H4 (cell line): ENCODE measurements around the gene TAS2R60. TPM values are rescaled to one million over a fixed set of nuclear protein-coding genes. Genes with fewer than 3 reads are reported as not detected.
"Not testable (repeated sequence)": the region's sequence is repeated elsewhere in the genome, so short reads cannot be mapped to it uniquely, and the experiment has no call there.

Source experiments
- DNase-seq: peaks from one replicate; pipeline ENCODE4 v3.0.0-alpha.2; 2015; ENCODE audit warnings: low spot score
- total RNA-seq: library from RNA; depleted of rRNA; stranded (reverse); fragments of >200 nt; shearing (Covaris generic); gene quantifications from 2 replicates; pipeline ENCODE4 v1.2.3, GENCODE V29; 2014

Gene TAS2R60
- total RNA-seq, 1 experiment from 2014 or later: not detected

- no peak for DNase-seq
These were observed 32.7 kb upstream of the TAS2R60 start for GRCh38 chr7:143410521-143411004.

GRCh38 chr7:143411976-143412708, 31.1 kb upstream of the TAS2R60 start:
- no peak for DNase-seq

- no peak for DNase-seq
These were observed 30.1 kb upstream of the TAS2R60 start for GRCh38 chr7:143413123-143413522.

DNA sequence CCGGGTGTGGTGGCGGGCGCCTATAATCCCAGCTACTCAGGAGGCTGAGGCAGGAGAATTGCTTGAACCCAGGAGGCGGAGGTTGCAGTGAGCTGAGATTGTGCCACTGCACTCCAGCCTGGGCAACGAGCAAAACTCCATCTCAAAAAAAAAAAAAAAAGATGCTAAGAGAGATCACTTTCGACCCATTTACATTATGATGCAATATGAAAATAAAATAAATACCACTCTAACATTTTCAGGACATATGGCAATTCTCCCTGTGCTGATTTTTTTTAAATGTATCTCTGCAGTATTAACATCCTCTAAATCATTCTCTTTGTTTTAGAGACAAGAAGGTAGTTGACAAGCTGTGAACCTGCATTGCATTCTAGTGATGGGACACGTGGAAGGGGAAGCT, 28.0 kb upstream of the TAS2R60 start:
- DNase-seq: not testable (repeated sequence)

DNA sequence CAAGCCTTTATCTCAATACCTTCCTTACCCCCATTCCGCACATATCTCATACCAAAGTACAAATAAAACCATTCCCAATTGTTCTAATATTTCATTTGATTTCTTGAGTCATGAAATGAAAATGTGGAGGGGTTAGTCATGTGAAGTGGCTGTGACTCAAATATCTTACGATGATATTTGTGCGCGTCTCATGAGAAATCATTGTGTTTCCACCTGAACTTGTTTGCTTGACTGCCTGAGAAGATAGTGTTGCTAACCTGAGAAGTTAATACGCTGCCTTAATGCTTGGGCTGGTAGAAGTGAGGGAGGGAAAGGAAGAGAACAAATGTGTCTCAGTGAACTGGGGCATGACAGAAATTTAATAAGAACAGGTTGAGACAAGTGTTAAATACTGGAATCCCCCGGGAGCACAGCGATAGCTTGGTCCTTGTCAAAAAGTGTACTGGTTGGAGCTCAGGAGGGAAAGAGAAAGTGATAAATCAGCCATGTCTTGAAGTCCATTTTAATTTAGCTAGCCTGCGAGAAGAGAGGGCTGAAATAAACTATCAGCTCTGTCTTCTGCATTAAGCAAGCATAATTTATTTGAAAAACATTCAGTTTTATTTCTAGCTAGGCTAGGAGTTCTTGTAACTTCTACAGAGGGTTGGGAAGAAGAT, 27.4 kb upstream of the TAS2R60 start:
- DNase-seq: no peak

DNA sequence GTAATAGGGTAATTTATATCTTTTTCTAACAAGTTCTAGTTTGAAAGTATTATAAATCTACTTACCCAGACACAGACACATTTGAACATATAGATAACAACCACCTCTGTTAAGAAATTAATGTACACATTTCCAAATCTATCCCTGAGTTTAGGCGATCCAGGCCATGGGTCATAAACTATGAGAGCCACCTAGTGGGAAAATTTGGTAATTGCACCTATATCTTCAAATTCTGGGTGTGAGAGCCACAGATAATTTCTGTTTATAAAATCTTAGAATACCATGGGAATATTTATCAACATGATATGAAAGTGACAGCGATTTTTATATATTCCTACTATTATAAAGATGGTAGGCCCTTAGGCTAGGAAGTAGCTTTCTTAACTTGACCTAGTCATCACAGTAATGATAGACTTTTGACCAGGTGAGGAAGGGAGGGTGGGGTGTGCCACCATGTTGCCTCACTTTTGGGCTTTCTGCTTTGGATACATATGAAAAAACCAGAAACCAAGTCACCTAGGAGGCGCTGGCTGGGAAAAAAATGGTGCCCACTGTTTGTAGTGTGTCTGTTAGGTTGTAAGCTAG, 26.6 kb upstream of the TAS2R60 start:
- DNase-seq: no peak

- DNase-seq: no peak
These were observed 25.4 kb upstream of the TAS2R60 start for GRCh38 chr7:143417734-143418383.

GRCh38 chr7:143418681-143419458, 24.4 kb upstream of the TAS2R60 start:
- no peak for DNase-seq

DNA sequence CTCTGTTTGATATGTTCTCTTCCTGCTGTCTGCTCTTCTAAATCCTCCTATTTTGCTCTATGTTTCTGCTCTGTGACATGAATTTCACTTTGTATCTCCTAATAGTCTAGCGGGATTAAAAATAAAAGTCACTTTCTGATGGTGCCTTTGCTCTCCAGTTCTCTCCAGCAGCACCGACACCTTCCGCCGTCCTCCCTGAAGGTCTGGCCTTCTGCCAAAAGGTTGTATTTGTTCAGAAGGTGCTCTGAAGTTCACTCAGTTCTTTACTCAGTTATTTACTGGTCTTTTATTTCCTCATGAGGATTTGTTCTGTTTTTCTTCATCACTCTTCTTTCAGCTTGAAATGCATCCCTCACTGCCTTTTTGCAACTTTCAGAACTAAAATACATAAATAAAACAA, 23.4 kb upstream of the TAS2R60 start:
- DNase-seq: no peak

DNA sequence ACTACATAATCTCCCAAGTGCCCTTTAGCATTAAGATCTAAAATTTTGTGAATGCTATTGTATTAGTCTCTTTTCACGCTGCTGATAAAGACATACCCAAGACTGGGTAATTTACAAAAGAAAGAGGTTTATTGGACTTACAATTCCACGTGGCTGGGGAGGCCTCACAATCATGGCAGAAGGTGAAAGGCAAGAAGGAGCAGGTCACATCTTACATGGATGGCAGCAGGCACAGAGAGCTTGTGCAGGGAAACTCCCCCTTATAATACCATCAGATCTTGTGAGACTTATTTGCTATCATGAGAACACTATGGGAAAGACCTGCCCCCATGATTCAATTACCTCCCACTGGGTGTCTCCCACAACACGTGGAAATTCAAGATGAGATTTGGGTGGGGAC, 22.6 kb upstream of the TAS2R60 start:
- DNase-seq: not testable (repeated sequence)

GRCh38 chr7:143422033-143422432, 21.2 kb upstream of the TAS2R60 start:
- no peak for DNase-seq

DNA sequence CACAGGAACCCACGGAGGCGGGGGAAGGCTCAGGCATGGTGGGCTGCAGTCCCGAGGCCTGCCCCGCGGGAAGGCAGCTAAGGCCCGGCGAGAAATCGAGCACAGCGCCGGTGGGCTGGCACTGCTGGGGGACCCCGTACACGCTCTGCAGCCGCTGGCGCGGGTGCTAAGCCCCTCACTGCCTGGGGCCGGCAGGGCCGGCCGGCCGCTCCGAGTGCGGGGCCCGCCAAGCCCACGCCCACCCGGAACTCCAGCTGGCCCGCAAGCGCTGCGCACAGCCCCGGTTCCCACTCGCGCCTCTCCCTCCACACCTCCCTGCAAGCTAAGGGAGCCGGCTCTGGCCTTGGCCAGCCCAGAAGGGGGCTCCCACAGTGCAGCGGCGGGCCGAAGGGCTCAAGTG, 18.8 kb upstream of the TAS2R60 start:
- DNase-seq: not testable (repeated sequence)

DNA sequence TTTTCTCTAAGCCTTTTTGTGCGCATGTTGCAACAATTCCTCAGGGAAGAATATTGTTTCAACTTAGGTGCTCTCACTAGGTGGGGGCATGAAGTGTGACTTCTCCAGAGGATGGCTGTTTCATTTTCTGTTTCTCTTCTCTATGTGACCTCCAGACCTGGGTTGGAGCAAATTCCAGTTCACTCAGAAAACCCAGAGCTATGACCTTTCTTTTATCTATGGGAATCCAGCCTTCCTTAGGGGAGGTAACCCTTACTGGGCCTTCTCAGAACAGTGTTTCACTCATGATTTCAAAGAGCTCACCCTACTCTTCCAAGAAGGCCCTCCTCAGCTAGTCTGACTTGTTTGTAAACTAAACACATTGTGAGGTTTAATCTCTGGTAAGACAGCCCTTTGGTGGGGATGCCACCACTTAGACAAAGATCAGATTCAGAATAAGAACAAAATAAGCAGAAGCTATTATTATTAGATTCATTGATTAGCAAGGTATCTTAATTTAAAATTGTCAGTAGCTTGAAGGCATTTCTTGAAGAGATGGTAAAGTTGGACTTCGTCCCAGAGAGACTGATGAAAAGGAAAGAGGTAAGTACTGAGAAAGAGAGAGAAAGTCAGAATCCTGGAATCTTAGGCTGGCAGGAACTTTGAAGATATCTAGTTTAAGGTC, 16.6 kb upstream of the TAS2R60 start:
- DNase-seq: no peak

DNA sequence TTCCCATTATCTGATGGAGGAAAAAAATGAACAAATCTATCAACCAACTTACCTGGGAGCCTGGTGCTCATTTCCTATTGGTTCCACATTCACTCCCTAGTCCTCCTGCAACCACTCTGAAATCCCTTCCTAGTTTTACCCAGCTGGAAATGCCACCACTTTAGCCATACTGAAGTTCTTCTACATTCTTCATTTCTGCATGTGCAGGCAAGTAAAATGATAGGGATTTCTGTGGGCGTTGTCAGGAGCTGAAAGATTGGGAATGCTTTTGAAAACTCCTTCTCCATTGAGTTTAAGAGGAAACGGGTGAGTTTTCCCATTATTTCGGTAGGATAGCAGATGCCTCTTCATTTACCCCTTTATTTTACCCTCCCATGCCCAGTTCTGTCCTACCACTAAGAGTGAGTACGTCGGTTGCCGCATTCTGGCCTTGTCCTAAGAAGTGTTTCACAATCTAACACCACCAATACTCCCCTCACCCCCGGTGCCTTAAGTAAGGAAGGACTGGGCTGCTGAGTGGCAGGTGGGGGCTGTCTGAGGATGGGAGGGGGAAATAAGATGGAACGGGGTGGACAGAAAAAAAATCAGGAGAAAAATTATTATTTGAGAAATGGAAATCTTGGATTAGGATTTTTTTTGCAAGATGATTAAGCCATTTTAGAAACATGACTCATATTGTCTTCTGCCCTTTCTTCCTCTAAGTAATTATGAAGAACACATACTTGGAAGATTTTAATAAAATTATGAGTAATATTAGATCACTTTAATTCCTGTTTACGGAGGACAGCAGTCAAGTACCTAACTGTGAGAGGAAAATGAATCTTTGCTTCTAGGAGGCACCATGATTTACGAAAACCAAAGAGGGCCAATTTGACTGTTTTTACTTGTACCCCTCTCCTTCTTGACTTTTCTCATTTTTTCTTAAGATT, 13.2 kb upstream of the TAS2R60 start:
- no peak for DNase-seq

- no peak for DNase-seq
These were observed 12.1 kb upstream of the TAS2R60 start for GRCh38 chr7:143431109-143431508.

DNA sequence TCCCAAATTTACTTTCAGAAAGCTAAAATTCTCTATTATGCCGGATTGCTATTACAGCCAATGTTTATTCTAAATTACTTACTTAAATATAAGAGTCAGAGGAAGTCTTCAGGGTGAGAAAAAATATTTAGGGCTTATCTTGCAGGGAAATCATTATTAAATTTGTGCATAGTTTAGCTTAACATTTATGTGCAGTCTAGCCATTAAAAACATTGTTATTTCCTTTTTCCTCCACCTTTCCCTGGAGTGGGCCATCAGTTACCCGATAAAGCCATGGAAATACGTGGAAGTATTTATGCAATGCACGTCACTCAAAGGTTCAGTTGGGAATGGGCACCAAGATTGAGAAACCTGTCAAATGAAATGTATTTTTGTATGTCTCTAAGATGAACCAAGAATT, 9.5 kb upstream of the TAS2R60 start:
- no peak for DNase-seq

- peak; percentile 35 for DNase-seq
These were observed 8.6 kb upstream of the TAS2R60 start for GRCh38 chr7:143434660-143435059.

DNA sequence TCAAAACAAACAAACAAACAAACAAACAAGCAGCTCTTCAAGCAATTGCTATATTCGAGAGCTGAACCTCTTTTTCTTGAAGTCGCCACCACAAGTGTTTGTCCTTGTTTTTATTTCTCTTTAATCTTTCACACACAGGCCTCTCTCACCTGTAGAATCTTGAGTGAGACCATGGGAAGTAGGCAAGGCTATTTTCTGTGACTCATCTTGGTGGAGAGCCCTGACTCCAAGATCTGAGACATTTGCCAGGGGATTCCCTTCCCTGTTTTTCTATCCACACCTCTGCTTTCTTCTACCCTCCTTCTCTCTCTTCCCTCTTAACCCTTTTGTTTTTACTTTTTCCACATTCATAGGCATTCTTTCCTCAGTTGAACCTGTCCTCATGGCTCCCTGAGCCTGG, 8.0 kb upstream of the TAS2R60 start:
- DNase-seq: no peak

- DNase-seq: no peak
These were observed 6.8 kb upstream of the TAS2R60 start for GRCh38 chr7:143436325-143436946.

DNA sequence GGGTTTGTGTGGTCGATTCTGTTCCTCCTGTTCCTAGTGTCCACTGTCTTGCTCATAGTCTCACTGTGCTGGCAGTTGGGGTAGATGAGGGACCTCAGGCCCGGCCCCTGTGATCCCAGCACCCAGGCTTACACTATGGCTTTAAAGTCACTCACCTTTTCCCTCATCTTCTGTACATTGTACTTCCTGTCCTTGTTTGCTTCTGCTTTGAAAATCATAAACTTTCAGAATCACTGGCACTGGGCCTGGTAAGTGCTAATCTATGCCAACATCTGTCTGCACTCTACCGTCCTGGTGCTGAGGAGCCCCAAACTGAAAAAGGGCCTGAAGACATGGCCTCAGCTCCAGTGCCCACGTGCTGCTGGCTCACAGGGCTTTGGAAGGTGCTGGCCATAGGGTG, 5.7 kb upstream of the TAS2R60 start:
- no peak for DNase-seq
